Measurements from ENCODE around the gene SIN3B.

SIN3B gene

GRCh38 chr19:16794456-16795441 is 34.4 kb upstream of the SIN3B start:
- POLR2A ChIA-PET = no interaction called here
- CTCF ChIA-PET = no interaction called here
- no peaks in the 10 kb centered on the region for H3K9me3 ChIP-seq (ENCODE audit: control insufficient read depth, insufficient read depth, low read depth, low read length)
- no peaks in the 10 kb centered on the region for H3K4me1 ChIP-seq (ENCODE audit: control insufficient read depth, insufficient read depth, low read length)
- no peak for TF ChIP-seq ZFP3 (tag by site-specific recombination; IDR thresholded peaks at IDR 0.05; ENCODE audit: low read depth)
- no peak for TF ChIP-seq KLF9 (tag by site-specific recombination; IDR thresholded peaks at IDR 0.05; ENCODE audit: low read depth)
- TF ChIP-seq ZNF114 (tag by site-specific recombination; IDR thresholded peaks at IDR 0.05) = no peak
- TF ChIP-seq ZNF664 (tag by site-specific recombination; IDR thresholded peaks at IDR 0.05) = no peak
- H3K36me3 ChIP-seq (ENCODE audit: control insufficient read depth in 2 of 2, insufficient read depth in 1 of 2, low read length in 2 of 2) = no peaks in the 10 kb centered on the region
- H3K4me3 ChIP-seq (ENCODE audit: low read depth, low read length) = no peak overlapping the region
- H3K27ac ChIP-seq (ENCODE audit: extremely low read depth, low read depth, low read length) = no peak overlapping the region

- TF ChIP-seq ZNF843 (tag by site-specific recombination; IDR thresholded peaks at IDR 0.05) (no peak), ZNF121 (tag by site-specific recombination; IDR thresholded peaks at IDR 0.05) (no peak), TRIM28 (IDR thresholded peaks at IDR 0.05; ENCODE audit: borderline replicate concordance, low read length) (peak; percentile 88; the same call in 1 of the 2 replicates), ZNF555 (tag by site-specific recombination; conservative IDR thresholded peaks at IDR 0.05) (no peak), ZBTB10 (tag by site-specific recombination; IDR thresholded peaks at IDR 0.05) (no peak), ZNF624 (tag by site-specific recombination; IDR thresholded peaks at IDR 0.05) (no peak), ZNF785 (tag by site-specific recombination; IDR thresholded peaks at IDR 0.05) (no peak), SETDB1 (IDR thresholded peaks at IDR 0.05; ENCODE audit: insufficient read length, low read length) (peak; percentile 93), ZFHX2 (tag by site-specific recombination; conservative IDR thresholded peaks at IDR 0.05) (no peak), ZNF157 (tag by site-specific recombination; IDR thresholded peaks at IDR 0.05) (no peak), ZNF169 (tag by site-specific recombination; IDR thresholded peaks at IDR 0.05) (no peak), GLI4 (tag by site-specific recombination; IDR thresholded peaks at IDR 0.05) (no peak), ZNF26 (tag by site-specific recombination; IDR thresholded peaks at IDR 0.05) (0 out of 2 replicates have a peak, but pooled peaks have one; percentile 19), ZNF433 (tag by site-specific recombination; IDR thresholded peaks at IDR 0.05; ENCODE audit: low read depth) (no peak)
- CTCF ChIA-PET = interaction anchor here (0.6 kb wide), 1 partner anchor 79 kb away, joined by 3 read pairs; no protein-coding TSS in a partner anchor
- Histone ChIP-seq H3K36me3 (ENCODE audit: control insufficient read depth in 2 of 2, insufficient read depth in 1 of 2, low read length in 2 of 2) (no peaks in the 10 kb centered on the region), H3K4me3 (ENCODE audit: low read depth, low read length) (no peak overlapping the region), H3K9me3 (ENCODE audit: control insufficient read depth, insufficient read depth, low read depth, low read length) (no peaks in the 10 kb centered on the region), H3K4me1 (ENCODE audit: control insufficient read depth, insufficient read depth, low read length) (no peaks in the 10 kb centered on the region), H3K27ac (ENCODE audit: extremely low read depth, low read depth, low read length) (no peak overlapping the region)
- POLR2A ChIA-PET = no interaction called here
Observed at GRCh38 chr19:16795731-16796130, 33.5 kb upstream of the SIN3B start.
